DMS153 treated with DMSO at 0.1 percent for 48 hours (cell line): ENCODE results near the gene ALOX15B.

Source experiments
- DNase-seq: peaks from one replicate; lab custom pipeline; 2025; ENCODE audit not compliant: unreplicated experiment; lab: John Stamatoyannopoulos, UW

The ALOX15B gene, protein sequence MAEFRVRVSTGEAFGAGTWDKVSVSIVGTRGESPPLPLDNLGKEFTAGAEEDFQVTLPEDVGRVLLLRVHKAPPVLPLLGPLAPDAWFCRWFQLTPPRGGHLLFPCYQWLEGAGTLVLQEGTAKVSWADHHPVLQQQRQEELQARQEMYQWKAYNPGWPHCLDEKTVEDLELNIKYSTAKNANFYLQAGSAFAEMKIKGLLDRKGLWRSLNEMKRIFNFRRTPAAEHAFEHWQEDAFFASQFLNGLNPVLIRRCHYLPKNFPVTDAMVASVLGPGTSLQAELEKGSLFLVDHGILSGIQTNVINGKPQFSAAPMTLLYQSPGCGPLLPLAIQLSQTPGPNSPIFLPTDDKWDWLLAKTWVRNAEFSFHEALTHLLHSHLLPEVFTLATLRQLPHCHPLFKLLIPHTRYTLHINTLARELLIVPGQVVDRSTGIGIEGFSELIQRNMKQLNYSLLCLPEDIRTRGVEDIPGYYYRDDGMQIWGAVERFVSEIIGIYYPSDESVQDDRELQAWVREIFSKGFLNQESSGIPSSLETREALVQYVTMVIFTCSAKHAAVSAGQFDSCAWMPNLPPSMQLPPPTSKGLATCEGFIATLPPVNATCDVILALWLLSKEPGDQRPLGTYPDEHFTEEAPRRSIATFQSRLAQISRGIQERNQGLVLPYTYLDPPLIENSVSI

DNA sequence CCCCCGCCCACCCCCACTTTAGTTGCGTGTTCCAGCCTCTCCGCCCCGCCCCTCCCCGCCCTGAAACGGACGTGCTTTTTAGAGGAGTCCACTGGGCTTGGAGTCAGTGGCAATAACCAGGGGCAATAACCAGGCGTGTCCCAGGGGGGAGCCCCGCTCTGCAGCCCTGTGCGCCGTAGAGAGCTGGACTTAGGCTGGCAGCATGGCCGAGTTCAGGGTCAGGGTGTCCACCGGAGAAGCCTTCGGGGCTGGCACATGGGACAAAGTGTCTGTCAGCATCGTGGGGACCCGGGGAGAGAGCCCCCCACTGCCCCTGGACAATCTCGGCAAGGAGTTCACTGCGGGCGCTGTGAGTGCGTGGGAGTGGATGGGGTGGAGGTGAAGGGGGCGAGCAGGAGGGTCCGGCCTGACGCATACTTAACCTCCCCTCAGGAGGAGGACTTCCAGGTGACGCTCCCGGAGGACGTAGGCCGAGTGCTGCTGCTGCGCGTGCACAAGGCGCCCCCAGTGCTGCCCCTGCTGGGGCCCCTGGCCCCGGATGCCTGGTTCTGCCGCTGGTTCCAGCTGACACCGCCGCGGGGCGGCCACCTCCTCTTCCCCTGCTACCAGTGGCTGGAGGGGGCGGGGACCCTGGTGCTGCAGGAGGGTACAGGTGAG is at the start of gene ALOX15B:
Gene ALOX15B, plus strand, starts transcription at position 106 of the 657 bp plus-strand sequence. Its CDS starts 97 bp downstream, at position 203.
- no peak for DNase-seq

DNA sequence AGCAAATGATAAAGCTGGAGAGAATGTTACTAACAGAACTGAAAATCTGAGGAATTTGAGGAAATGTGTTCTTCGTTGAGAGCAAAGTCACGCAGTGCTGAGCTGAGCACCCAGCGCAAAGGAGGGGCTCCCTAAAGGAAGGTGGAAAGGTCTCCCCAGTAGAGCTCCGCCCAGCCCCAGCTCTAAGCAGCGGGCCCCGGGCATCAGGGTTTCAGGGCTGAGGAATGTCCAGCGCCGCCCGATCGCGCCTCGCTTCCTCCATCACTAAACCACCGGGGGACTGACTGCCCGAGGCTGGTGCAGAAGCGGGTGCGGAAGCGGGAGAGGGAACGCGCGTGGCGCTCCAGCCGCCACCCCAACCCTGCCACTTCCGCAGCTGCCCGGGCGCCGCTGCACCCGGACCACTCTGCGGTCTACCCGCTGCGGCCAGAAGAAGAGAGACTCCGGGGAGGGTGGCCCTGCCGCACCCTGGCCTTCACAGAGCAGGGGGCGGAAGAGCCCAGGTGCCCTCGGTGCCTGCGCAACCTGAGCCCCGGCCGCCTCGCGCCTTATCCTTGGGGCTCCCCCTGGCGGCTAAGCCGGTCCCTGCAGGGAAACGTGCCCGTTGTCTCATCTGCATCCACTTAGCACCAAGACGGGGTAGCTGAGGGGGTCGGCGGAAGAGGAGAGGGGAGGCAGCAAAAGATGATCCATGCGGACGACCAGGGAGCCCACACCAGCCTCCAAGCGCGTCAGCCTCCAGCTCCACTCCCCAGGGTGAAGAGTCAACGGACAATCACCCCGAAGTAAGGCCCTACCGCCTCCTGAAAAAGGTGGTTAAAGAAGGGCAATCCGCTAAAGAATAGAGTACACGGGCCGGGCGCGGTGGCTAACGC is 48.8 kb upstream of the ALOX15B start:
- DNase-seq, result peak; percentile 6

- no peak for DNase-seq
Observed at GRCh38 chr17:7992516-7992915, 46.3 kb upstream of the ALOX15B start.

- DNase-seq, result no peak
Observed at GRCh38 chr17:7992924-7993323, 45.9 kb upstream of the ALOX15B start.

- no peak for DNase-seq
Observed at GRCh38 chr17:7993972-7994589, 44.8 kb upstream of the ALOX15B start.

DNA sequence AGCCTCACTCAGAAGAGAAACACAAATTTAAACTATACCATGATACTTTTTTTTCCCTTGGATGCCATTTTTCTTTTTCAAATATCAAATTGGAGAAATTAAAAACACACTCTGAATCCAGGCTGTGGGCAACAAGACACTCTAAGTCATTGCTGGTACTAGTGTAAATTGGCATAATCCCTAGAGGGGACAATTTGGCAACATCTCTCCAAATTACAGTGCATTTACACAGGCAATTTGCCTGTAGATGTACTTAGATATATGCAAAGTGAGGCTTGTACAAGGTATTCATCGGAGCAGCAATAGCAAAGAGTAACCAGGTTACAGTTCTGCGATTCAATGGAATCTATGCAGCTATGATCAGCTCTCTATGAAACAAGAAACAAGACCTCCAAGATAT is 43.1 kb upstream of the ALOX15B start:
- no peak for DNase-seq

DNA sequence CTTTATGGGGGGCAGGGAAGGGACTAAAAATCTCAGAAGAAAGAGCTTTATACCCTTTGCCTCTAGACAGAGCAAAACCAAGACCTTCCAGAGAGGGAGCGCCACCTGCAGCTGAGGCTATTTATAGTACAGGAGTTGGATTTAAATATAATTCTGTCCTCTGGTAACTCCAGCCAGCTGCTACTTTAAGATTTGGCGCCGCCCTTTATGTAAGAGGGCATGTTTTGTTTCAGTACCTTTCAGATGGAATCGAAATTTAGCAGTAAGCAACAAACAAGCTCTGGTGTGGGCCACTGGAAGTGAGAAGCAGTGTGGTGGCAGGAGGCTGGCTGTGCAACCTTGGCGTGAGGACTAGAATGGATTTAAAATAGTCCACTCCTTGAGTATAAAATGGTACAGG is 41.7 kb upstream of the ALOX15B start:
- no peak for DNase-seq

DNA sequence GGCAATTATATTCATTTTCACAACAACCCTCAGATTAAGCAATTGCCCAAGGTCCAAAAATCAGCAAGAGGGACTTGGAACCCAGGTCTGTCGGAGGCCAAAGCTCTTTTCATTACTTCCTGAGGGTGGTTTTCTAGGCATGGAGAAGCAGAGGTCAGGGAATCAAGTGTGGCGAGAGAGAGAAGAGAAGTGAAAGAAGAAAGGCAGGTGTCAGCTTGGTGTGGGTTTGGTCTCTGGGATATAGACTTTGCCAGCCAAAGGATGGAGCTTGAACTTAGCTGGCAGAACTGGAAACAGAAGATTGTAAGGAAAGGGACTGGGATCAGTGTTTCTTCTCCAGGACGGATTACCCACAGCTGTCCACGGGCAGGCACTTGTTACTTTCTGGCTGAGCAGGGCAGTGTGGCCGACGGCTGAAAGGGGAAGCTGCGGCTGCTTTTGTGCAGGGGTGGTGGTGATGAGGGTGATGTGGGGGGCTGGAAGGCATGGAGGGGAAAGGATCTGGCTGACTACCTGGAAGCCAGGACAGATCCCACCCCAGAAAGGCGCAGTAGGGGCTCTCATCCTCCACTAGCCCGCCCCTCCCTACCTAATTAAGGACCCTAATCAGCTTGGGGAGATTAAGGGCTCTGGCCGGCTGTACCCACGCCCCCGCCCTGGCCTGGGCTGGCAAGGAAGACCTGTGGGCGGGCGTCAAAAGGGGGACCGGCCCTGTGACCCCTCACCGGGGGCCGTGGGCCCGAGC is 36.7 kb upstream of the ALOX15B start, which contains the start of gene GUCY2D:
Gene GUCY2D, plus strand, starts transcription at position 640 of the 745 bp plus-strand sequence. CDS start 433 bp downstream, outside the sequence.
- DNase-seq, result no peak

DNA sequence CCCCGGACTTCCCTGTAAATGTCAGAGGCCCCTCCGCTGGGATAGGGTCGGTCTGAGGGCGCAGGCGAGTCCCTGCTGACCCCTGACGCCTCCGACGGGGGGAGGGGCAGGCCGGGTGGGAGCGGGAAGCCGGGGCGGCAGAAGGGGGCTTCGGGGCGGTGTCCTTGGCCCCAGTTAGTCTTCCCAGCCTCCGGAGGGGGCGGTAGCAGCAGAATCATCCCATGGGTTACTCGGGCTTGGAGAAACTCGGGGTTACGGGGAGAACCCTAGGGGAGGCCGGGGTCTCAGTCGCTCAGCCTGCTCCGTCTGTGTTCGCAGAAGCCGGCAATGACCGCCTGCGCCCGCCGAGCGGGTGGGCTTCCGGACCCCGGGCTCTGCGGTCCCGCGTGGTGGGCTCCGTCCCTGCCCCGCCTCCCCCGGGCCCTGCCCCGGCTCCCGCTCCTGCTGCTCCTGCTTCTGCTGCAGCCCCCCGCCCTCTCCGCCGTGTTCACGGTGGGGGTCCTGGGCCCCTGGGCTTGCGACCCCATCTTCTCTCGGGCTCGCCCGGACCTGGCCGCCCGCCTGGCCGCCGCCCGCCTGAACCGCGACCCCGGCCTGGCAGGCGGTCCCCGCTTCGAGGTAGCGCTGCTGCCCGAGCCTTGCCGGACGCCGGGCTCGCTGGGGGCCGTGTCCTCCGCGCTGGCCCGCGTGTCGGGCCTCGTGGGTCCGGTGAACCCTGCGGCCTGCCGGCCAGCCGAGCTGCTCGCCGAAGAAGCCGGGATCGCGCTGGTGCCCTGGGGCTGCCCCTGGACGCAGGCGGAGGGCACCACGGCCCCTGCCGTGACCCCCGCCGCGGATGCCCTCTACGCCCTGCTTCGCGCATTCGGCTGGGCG is 35.9 kb upstream of the ALOX15B start:
- no peak for DNase-seq

GRCh38 chr17:8003594-8004181 is 35.2 kb upstream of the ALOX15B start:
- DNase-seq, result no peak

- no peak for DNase-seq
Observed at GRCh38 chr17:8004899-8005298, 34.0 kb upstream of the ALOX15B start.

GRCh38 chr17:8005357-8005756 is 33.5 kb upstream of the ALOX15B start:
- DNase-seq, result no peak

DNA sequence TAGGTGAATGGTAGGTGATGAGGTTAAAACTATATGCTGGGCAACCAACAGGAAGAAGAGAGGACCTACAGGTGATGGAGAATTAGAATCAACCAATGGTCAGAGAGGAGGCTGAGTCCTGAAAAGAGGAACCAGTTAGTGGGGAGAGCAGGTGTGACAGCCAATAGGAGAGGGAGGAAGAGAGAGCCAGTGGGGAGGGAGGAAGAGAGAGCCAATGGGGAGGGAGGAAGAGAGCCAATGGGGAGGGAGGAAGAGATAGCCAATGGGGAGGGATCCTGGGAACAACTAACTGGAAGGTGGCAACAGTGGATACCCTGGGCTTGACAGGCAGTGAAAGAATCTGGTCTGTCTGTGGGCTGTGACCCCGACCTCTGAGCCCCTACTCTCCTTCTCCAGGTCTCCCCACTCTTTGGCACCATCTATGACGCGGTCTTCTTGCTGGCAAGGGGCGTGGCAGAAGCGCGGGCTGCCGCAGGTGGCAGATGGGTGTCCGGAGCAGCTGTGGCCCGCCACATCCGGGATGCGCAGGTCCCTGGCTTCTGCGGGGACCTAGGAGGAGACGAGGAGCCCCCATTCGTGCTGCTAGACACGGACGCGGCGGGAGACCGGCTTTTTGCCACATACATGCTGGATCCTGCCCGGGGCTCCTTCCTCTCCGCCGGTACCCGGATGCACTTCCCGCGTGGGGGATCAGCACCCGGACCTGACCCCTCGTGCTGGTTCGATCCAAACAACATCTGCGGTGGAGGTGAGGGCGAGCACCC is 32.7 kb upstream of the ALOX15B start:
- DNase-seq, result no peak

- DNase-seq, result no peak
Observed at GRCh38 chr17:8006836-8007680, 31.8 kb upstream of the ALOX15B start.

- no peak for DNase-seq
Observed at GRCh38 chr17:8007836-8008235, 31.0 kb upstream of the ALOX15B start.

DNA sequence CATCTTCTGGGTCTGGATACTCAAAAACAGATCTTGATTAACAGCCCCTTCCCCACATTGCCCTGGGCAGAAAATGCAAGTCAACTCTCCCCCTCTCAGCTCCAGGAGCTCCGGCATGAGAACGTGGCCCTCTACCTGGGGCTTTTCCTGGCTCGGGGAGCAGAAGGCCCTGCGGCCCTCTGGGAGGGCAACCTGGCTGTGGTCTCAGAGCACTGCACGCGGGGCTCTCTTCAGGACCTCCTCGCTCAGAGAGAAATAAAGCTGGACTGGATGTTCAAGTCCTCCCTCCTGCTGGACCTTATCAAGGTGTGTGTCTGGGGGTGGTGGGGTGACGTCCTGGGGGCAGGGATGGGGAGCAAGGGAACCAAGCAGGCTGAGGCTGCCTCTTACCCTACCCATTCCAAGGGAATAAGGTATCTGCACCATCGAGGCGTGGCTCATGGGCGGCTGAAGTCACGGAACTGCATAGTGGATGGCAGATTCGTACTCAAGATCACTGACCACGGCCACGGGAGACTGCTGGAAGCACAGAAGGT is 26.7 kb upstream of the ALOX15B start:
- no peak for DNase-seq
